HG02970 (cell line): ENCODE results near the gene CTBP2.
"Not testable (repeated sequence)": the region's sequence is repeated elsewhere in the genome, so short reads cannot be mapped to it uniquely, and the experiment has no call there.

Source experiments
- ATAC-seq: cut with Tn5 transposase; IDR thresholded peaks from one replicate; pipeline ENCODE4 v1.9.1; 2021; ENCODE audit warnings: mild to moderate bottlenecking, moderate library complexity, moderate number of reproducible peaks; ENCODE audit not compliant: unreplicated experiment, low FRiP score

CTBP2 gene

GRCh38 chr10:125187238-125188194 lies 27.2 kb upstream of the CTBP2 start:
- ATAC-seq = no peak

- ATAC-seq = no peak
These were observed 26.2 kb upstream of the CTBP2 start for GRCh38 chr10:125186431-125187170.

DNA sequence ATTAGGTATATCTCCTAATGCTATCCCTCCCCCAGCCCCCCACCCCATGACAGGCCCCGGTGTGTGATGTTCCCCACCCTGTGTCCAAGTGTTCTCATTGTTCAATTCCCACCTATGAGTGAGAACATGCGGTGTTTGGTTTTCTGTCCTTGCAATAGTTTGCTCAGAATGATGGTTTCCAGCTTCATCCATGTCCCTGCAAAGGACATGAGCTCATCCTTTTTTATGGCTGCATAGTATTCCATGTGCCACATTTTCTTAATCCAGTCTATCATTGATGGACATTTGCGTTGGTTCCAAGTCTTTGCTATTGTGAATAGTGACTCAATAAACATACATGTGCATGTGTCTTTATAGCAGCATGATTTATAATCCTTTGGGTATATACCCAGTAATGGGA lies 18.7 kb upstream of the CTBP2 start:
- not testable (repeated sequence) for ATAC-seq

- no peak for ATAC-seq
These were observed 17.6 kb upstream of the CTBP2 start for GRCh38 chr10:125177641-125178640.

DNA sequence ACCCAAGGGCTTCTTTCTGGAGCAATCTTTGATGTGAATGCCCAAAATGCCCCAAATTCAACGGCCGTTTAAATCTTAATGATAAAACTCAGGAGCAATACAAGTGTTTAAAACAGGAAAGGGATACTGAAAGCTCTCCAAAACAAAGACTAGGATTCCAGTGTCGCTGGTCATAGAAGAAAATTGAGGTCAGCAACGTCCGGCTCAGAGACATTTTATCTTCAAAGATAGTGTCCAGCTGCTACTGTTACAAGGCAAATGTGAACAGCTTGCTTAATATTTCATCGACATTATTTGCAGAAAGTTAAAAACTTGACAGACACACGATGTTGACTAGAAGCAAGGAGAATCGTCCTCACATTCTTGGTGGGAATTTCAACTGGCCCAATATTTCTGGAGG lies 15.4 kb upstream of the CTBP2 start:
- ATAC-seq = no peak

DNA sequence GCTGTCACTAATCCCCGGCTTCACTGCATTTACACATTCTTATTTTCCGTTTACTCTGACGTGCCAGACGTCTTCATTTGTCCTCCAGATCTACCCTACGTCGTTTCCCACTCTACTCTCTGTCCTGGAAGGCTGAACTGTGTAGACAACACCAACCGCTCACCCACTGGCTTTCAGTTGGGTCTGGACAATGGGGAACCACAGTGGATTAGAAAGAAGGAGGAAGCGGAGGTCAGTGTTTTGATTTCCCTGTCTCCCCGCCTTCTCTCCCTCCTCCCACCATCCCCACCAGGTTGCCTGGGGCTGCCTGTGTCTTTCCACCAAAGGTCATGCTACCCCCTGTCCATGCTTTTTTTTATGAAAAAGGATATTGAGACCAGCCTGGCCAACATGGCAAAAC lies 14.0 kb upstream of the CTBP2 start:
- no peak for ATAC-seq

GRCh38 chr10:125172694-125173093 lies 12.3 kb upstream of the CTBP2 start:
- ATAC-seq = no peak

DNA sequence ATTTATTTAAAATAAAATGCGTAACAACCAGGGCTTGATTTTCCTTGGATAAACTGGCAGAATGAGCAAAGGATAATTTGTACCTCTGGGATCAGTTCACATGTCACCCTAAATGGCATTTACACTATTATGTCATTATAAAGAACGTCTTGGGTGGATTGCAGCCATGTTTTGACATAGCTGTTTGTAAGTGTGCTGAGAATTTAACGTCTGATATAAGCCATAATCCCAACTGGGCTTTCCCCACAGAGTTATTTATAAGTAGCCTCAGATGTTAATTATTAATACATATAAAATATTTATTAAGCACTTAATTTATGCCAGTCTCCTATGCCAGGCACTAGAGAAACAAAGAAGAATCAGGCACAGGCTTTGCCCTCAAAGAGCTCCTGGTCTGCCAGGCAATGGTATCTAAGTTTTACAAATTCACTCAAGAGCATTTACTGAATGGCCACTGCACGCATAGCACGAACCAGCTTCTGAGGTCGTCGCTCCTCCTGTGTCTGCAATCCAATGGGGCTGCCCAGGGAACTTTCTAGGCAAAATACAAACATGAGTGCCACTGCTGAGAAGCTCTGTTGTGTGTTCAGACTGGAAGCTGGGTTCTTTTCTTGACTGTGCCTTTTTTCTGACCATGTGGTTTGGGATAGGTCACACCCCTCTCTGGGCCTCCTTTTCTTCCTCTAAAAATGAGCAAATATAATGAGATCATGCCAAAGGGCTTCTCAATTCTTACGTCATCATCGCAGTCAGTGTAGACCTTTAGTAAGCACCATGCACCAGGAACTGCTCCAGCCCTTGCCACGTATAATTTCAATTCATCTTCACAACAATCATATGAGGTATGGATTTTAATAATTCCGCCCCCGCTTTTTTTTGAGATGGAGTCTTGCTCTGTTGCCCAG lies 11.3 kb upstream of the CTBP2 start:
- ATAC-seq = no peak

DNA sequence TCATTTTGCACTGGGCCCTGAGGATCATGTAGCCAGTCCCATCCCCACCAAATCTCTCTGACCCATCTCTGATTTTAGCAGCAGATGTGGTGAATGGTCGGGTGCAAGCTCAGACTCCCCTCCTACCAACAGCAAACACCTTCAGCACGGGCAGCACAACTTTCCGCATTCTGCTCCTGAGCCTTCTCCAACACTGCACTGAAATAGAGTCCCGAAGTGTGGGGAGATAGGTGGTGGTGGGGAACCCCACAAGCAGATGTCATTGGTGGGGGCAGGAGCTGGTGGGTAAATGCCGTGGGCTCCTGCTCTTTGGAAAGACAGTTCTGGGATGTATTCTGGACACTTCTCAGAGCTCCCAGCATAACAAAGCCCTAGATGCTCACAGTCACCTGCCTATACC lies 9.6 kb upstream of the CTBP2 start:
- ATAC-seq = no peak

DNA sequence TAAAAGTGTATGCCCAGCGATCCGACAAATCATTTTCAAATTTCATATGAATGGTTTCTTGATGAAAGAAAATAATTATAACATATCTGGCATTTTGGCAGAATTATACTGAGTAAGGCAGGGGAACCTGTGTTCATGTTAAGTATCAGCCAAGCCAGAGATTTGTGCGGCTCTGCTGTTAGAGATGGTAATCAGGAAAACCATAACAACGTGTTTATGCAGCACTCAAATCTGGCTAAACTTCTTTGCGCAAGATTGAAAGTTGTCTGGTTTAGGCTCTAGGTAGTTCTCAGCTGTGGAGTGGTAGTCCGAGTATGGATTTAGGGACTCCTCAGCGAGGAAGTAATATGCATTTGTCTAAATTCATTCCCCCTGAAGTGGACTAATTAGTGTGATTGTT lies 8.9 kb upstream of the CTBP2 start:
- no peak for ATAC-seq

GRCh38 chr10:125166658-125167057 lies 6.3 kb upstream of the CTBP2 start:
- ATAC-seq = no peak

DNA sequence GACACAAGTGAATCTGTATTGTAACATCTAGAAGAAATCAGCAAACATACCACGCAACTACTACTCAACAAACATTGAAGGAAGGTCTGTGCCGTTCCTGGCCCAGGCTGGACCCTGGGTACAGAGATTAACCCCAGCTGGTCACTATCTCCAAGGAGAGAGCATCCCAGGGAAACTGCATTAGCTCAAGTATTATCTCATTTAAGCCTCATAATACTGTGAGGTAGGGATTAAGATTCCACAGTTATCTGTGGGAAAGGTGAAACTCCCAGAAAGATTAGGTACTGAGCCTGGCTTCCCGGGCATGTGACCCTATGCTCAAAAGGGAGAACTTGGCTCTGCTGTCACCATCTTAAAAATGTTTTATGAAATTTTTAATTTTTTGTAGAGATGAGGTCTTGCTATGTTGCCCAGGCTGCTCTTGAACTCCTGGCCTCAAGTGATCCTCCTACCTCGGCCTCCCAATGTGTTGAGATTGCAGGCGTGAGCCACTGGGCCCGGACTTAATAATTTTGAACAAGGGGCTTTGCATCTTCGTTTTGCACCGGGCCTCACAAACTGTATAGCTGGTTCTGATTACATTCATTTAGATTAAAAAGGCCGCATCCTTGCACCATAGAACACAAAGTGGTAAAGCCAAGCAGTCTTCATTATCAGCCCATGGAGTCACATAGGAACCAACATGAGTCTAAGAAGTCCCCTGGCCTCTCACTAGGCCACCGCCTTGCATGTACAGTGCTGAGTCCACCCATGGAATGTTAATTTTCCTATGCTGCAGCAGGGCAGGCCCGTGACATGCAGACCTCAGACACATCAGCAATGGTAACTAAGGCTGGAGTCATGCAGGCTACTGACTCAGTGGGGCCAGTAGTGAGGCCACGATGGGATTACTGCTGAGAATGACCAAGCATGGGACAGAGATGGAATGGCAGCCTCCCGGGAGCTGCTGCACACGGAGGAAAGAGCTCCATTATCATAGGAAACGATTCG lies 5.5 kb upstream of the CTBP2 start:
- no peak for ATAC-seq

DNA sequence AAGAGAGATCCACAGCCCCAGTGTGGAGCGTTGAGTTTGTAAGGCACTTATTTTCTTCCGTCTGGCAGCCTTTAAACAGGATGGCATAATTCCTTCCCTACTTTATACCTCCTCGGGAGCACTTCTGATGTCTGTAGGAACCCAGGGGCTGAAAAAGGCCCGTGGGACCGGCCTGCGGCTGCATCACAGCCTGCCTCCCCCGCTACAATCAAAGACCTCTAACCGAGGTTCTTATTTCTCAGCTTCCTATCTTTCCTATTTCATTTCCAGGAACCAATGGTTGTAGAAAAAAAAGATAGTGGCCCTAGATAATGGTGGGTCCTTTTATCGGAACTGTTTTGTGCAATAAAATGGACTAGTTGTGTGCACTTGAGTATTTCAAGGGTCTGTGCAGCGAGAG lies 4.1 kb upstream of the CTBP2 start:
- ATAC-seq = no peak

DNA sequence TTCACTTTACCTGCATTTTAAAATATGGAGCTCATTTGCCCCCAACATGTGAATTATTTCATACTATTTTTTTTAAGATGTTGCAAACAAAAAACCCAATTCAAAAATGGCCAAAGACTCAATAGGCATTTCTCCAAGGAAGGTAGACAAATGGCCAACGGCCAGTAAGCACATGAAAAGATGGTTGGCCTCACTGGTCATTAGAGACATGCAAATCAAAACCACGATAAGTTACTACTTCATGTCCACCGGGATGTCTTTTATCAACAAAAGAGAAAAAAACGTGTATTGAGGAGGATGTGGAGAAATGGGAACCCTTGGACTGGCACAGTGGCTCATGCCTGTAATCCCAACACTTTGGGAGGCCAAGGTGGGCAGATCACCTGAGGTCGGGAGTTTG lies 3.4 kb upstream of the CTBP2 start:
- ATAC-seq = no peak

DNA sequence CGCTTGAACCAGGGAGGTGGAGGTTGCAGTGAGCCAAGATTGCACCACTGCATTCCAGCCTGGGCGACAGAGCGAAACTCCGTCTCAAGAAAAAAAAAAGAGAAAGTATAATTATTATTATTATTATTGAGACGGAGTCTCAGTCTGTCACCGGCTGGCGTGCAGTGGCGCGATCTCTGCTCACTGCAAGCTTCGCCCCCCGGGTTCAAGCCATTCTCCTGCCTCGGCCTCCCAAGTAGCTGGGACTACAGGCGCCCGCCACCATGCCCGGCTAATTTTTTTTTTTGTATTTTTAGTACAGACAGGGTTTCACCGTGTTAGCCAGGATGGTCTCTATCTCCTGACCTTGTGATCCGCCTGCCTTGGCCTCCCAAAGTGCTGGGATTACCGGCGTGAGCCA lies 2.9 kb upstream of the CTBP2 start:
- not testable (repeated sequence) for ATAC-seq

- ATAC-seq = no peak
These were observed 2.0 kb upstream of the CTBP2 start for GRCh38 chr10:125162120-125162931.

DNA sequence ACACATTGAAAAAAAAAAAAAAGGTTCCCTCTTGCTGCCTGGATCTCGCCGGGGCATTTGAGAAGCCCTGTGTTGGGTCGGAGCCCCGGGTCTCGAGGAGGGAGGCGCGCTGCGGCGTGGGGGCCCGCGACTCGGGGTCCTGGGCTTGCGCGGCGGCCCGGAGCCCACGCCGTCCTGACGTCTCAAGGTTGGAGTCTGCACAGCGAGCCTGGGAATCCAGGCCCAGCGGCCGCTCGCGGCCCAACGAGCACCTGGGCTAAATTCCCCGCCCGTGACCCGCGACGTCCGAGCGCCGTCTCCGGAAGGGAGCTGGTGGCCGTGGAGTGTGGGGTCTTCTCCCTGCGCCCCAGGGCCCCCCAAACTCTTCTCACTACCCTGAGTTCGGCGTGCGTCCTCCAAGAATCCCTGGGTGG lies 1.4 kb upstream of the CTBP2 start:
- no peak for ATAC-seq
